K562 (cell line): ENCODE data around the gene TCF4.

Experiments
- CBFB ChIP-seq: sonication (generic); formaldehyde crosslinking; IDR thresholded peaks from 2 replicates; pipeline ENCODE4 v1.4.0; 2020; ENCODE audit warnings: mild to moderate bottlenecking, missing genetic modification reagents
- CHD2 ChIP-seq: IDR thresholded peaks from 2 replicates; pipeline ENCODE4 v1.6.1; 2011; ENCODE audit warnings: low read depth, low read length
- CTCF ChIP-seq, 3 experiments: IDR thresholded peaks in 2 of 3; conservative IDR thresholded peaks in 1 of 3; 2 replicates each; pipeline ENCODE4 v1.5.1; 2011 to 2012; ENCODE audit warnings: low read length in 3 of 3, mild to moderate bottlenecking in 3 of 3, control low read depth in 2 of 3, improper control_type of control experiment in 1 of 3, inconsistent platforms in 1 of 3, low read depth in 1 of 3, mixed read lengths in 1 of 3, moderate library complexity in 1 of 3; ENCODE audit not compliant: insufficient read depth in 2 of 3
- E2F4 ChIP-seq: sonication (generic); formaldehyde crosslinking; IDR thresholded peaks from 2 replicates; pipeline ENCODE4 v1.8.0; 2022; ENCODE audit warnings: mild to moderate bottlenecking, low read depth, missing genetic modification reagents
- GABPA ChIP-seq: fragments of 200-800 bp; sonication (Bioruptor generic); conservative IDR thresholded peaks from 2 replicates; pipeline ENCODE4 v1.6.1; 2016; ENCODE audit warnings: low read depth, missing genetic modification characterization, missing compliant biosample characterization
- PHF20 ChIP-seq: fragments of 450-650 bp; IDR thresholded peaks from 2 replicates; pipeline ENCODE4 v1.6.1; 2018; ENCODE audit not compliant: partially characterized antibody
- POLR2A ChIP-seq: fragments of 450-650 bp; conservative IDR thresholded peaks from 2 replicates; pipeline ENCODE4 v1.6.1; 2016
- SMC3 ChIP-seq: conservative IDR thresholded peaks from 2 replicates; pipeline ENCODE4 v1.6.1; 2011; ENCODE audit warnings: low read depth, low read length, improper control_type of control experiment; ENCODE audit not compliant: insufficient read depth
- TSHZ1 ChIP-seq: fragments of 250-450 bp; sonication (Bioruptor Pico); IDR thresholded peaks from 2 replicates; pipeline ENCODE4 v1.4.0; 2020; ENCODE audit warnings: mild to moderate bottlenecking, moderate library complexity
- USF1 ChIP-seq: sonication (generic); formaldehyde crosslinking; IDR thresholded peaks from 2 replicates; pipeline ENCODE4 v1.9.0; 2022; ENCODE audit warnings: mild to moderate bottlenecking, missing genetic modification reagents
- ZNF23 ChIP-seq: fragments of 250-450 bp; sonication (Bioruptor Pico); IDR thresholded peaks from 2 replicates; pipeline ENCODE4 v1.4.0; 2020; ENCODE audit warnings: mild to moderate bottlenecking
- ZNF354B ChIP-seq: fragments of 250-450 bp; sonication (Bioruptor Pico); IDR thresholded peaks from 2 replicates; pipeline ENCODE4 v1.4.0; 2020

GRCh38 chr18:55573386-55573785, 14.6 kb downstream of the TCF4 start:
- TF ChIP-seq SMC3 = no peak
- TF ChIP-seq POLR2A = no peak
- no peak for TF ChIP-seq USF1 (CRISPR knock-in tag)
- no peak for TF ChIP-seq CTCF (IDR thresholded peaks at IDR 0.05 in 2 of 3, conservative IDR thresholded peaks at IDR 0.05 in 1 of 3; ENCODE audit: insufficient read depth in 2 of 3, low read depth in 1 of 3, low read length in 3 of 3)
- TF ChIP-seq GABPA (tag) = no peak
- no peak for TF ChIP-seq PHF20
- no peak for TF ChIP-seq CHD2
- no peak for TF ChIP-seq ZNF354B
- TF ChIP-seq CBFB (CRISPR knock-in tag) = no peak
- TF ChIP-seq ZNF23 (CRISPR knock-in tag) = no peak
- TF ChIP-seq TSHZ1 (CRISPR knock-in tag) = no peak
- no peak for TF ChIP-seq E2F4
